Subcutaneous abdominal adipose tissue (tissue), 5 donors: ENCODE results near the gene FIBP.

ENCODE experiments used
- H3K27ac ChIP-seq: one replicate; pipeline ENCODE4 v1.7.0; 2013; ENCODE audit warnings: low read depth, mild to moderate bottlenecking, inconsistent platforms, low read length, moderate library complexity
- H3K27me3 ChIP-seq, 5 donors: one replicate each; pipeline ENCODE4 v1.7.0; 2013; ENCODE audit warnings: low read length in 5 of 5, inconsistent platforms in 1 of 5; ENCODE audit not compliant: control insufficient read depth in 5 of 5, insufficient read depth in 4 of 5
- H3K36me3 ChIP-seq, 5 donors: one replicate each; pipeline ENCODE4 v1.7.0; 2013; ENCODE audit warnings: low read length in 5 of 5; ENCODE audit not compliant: control insufficient read depth in 5 of 5, insufficient read depth in 5 of 5
- H3K4me1 ChIP-seq, 5 donors: one replicate each; pipeline ENCODE4 v1.7.0; 2013; ENCODE audit warnings: low read length in 5 of 5, mild to moderate bottlenecking in 3 of 5, moderate library complexity in 1 of 5; ENCODE audit not compliant: control insufficient read depth in 5 of 5, insufficient read depth in 5 of 5
- H3K4me3 ChIP-seq, 5 donors: one replicate each; pipeline ENCODE4 v1.7.0; 2013; ENCODE audit warnings: low read length in 5 of 5, low read depth in 1 of 5
- H3K9ac ChIP-seq, 5 donors: one replicate each; pipeline ENCODE4 v1.7.0; 2013; ENCODE audit warnings: low read length in 5 of 5, mild to moderate bottlenecking in 4 of 5, moderate library complexity in 3 of 5
- H3K9me3 ChIP-seq, 5 donors: one replicate each; pipeline ENCODE4 v1.7.0; 2013; ENCODE audit warnings: low read length in 5 of 5; ENCODE audit not compliant: control insufficient read depth in 5 of 5
- donor health status: healthy.
- donor health status: healthy.
- donor health status: healthy.
- donor health status: healthy.
- donor health status: healthy.

Gene FIBP

GRCh38 chr11:65871811-65872548 is 16.3 kb downstream of the FIBP start:
- peaks cover 0 to 30% (median 22%) of the 10 kb centered on the region in 5 donors for H3K36me3 ChIP-seq

GRCh38 chr11:65870706-65871681 is 17.3 kb downstream of the FIBP start:
- Histone ChIP-seq H3K27me3 (no peaks in the 10 kb centered on the region), H3K9me3 (no peaks in the 10 kb centered on the region), H3K27ac (peak overlapping the region; percentile 88), H3K36me3 (peaks cover 0 to 38% (median 32%) of the 10 kb centered on the region in 5 donors), H3K4me1 (peaks cover 8 to 40% (median 34%) of the 10 kb centered on the region in 5 donors), H3K4me3 (peak overlapping the region; percentile 64 to 76 (median 65)), H3K9ac (peak overlapping the region; percentile 26 to 86 (median 76))

More at GRCh38 chr11:65871811-65872548, 16.3 kb downstream of the FIBP start:
- H3K27me3 ChIP-seq, result no peaks in the 10 kb centered on the region
- H3K9ac ChIP-seq, result peak overlapping the region; percentile 68 to 86 (median 76)
- no peaks in the 10 kb centered on the region for H3K9me3 ChIP-seq
- H3K27ac ChIP-seq, result peak overlapping the region; percentile 88
- peak overlapping the region; percentile 64 to 76 (median 65) for H3K4me3 ChIP-seq
- peaks cover 8 to 40% (median 34%) of the 10 kb centered on the region in 5 donors for H3K4me1 ChIP-seq

GRCh38 chr11:65870307-65870658 is 18.0 kb downstream of the FIBP start:
- H3K36me3 ChIP-seq, result peaks cover 0 to 45% (median 39%) of the 10 kb centered on the region in 5 donors
- peaks cover 8 to 40% (median 34%) of the 10 kb centered on the region in 5 donors for H3K4me1 ChIP-seq
- no peak overlapping the region for H3K9ac ChIP-seq
- peak overlapping the region in 1 of 5 donors; percentile 12 for H3K4me3 ChIP-seq
- H3K9me3 ChIP-seq, result no peaks in the 10 kb centered on the region
- H3K27ac ChIP-seq, result no peak overlapping the region
- H3K27me3 ChIP-seq, result no peaks in the 10 kb centered on the region

- Histone ChIP-seq H3K9ac (no peak overlapping the region), H3K27ac (no peak overlapping the region), H3K4me3 (no peak overlapping the region), H3K4me1 (peaks cover 8 to 40% (median 34%) of the 10 kb centered on the region in 5 donors), H3K9me3 (no peaks in the 10 kb centered on the region), H3K36me3 (peaks cover 0 to 50% (median 45%) of the 10 kb centered on the region in 5 donors), H3K27me3 (no peaks in the 10 kb centered on the region)
Measured at GRCh38 chr11:65869643-65870306, 18.5 kb downstream of the FIBP start.

DNA sequence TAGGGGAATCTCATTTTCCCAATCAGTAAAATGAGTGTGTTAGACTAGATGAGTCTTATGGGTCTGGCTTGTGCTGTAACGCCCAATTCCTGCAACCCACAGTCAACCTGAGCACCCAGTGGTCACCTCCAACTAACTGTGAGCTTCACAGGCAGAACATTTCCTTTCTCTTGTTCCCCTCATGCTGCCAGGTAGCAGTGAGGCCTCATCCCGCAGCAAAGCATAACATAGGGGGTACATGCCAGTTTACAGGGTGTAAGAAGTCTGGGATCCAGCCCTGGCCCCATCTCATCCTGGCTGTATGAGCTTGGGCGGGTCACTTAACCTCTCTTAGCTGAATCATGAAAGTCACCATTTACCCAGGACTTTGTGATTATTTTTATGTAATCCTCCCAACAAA is 19.4 kb downstream of the FIBP start:
- Histone ChIP-seq H3K36me3 (peaks cover 0 to 59% (median 53%) of the 10 kb centered on the region in 5 donors), H3K27ac (no peak overlapping the region), H3K27me3 (no peaks in the 10 kb centered on the region), H3K9ac (no peak overlapping the region), H3K4me3 (no peak overlapping the region), H3K4me1 (peaks cover 8 to 39% (median 32%) of the 10 kb centered on the region in 5 donors), H3K9me3 (no peaks in the 10 kb centered on the region)

- Histone ChIP-seq H3K9me3 (no peaks in the 10 kb centered on the region), H3K9ac (no peak overlapping the region), H3K4me1 (peaks cover 8 to 35% (median 31%) of the 10 kb centered on the region in 5 donors), H3K4me3 (no peak overlapping the region), H3K36me3 (peaks cover 0 to 66% (median 61%) of the 10 kb centered on the region in 5 donors), H3K27me3 (no peaks in the 10 kb centered on the region), H3K27ac (no peak overlapping the region)
Measured at GRCh38 chr11:65868076-65868667, 20.1 kb downstream of the FIBP start.

GRCh38 chr11:65867284-65868071 is 20.8 kb downstream of the FIBP start:
- no peaks in the 10 kb centered on the region for H3K9me3 ChIP-seq
- H3K9ac ChIP-seq, result no peak overlapping the region
- H3K36me3 ChIP-seq, result peaks cover 0 to 73% (median 68%) of the 10 kb centered on the region in 5 donors
- H3K27me3 ChIP-seq, result no peaks in the 10 kb centered on the region
- H3K4me1 ChIP-seq, result peaks cover 8 to 38% (median 33%) of the 10 kb centered on the region in 5 donors
- H3K27ac ChIP-seq, result no peak overlapping the region
- no peak overlapping the region for H3K4me3 ChIP-seq

- H3K36me3 ChIP-seq, result peaks cover 0 to 80% (median 75%) of the 10 kb centered on the region in 5 donors
- H3K27me3 ChIP-seq, result no peaks in the 10 kb centered on the region
- no peak overlapping the region for H3K27ac ChIP-seq
- no peak overlapping the region for H3K9ac ChIP-seq
- no peaks in the 10 kb centered on the region for H3K9me3 ChIP-seq
- peaks cover 8 to 39% (median 35%) of the 10 kb centered on the region in 5 donors for H3K4me1 ChIP-seq
- H3K4me3 ChIP-seq, result no peak overlapping the region
Measured at GRCh38 chr11:65866509-65867283, 21.6 kb downstream of the FIBP start.
